PC-9 (cell line): Measurements from ENCODE around the gene RECQL5. TPM values are rescaled to one million over a fixed set of nuclear protein-coding genes. Genes with fewer than 3 reads are reported as not detected.

Experiments
- BruUV-seq: library from RNA; stranded (reverse); fragments of 400-500 nt; replicated peaks from 2 replicates; lab custom pipeline; 2021; lab: Mats Ljungman, UMichigan
- CTCF ChIA-PET: fragments of 300-600 bp; sonication (Branson Sonifier 250); formaldehyde crosslinking; loops from one replicate; lab custom pipeline; 2022; ENCODE audit warnings: antibody characterized with exemption; lab: Charles Lee
- POLR2A ChIA-PET: fragments of 300-600 bp; sonication (Branson Sonifier 250); formaldehyde crosslinking; loops from one replicate; lab custom pipeline; 2022; ENCODE audit warnings: antibody characterized with exemption; ENCODE audit not compliant: unreplicated experiment; lab: Charles Lee
- DNase-seq, 2 experiments: peaks; one replicate each; pipeline versions ENCODE4 v3.0.0 to v3.0.0-alpha.2; 2015 to 2022; ENCODE audit warnings: mixed read lengths in 1 of 2
- H2AFZ ChIP-seq: fragments of 200-600 bp; sonication (generic); 2 replicates; pipeline ENCODE4 v1.8.1; 2017; ENCODE audit warnings: antibody characterized with exemption
- H3F3A ChIP-seq: fragments of 200-600 bp; sonication (generic); 2 replicates; pipeline ENCODE4 v1.8.1; 2017; ENCODE audit warnings: antibody characterized with exemption, mild to moderate bottlenecking, low read depth; ENCODE audit not compliant: insufficient read depth
- H3K27ac ChIP-seq: fragments of 200-600 bp; sonication (generic); 2 replicates; pipeline ENCODE4 v1.6.1; 2016; ENCODE audit warnings: mixed run types
- H3K27me3 ChIP-seq: fragments of 200-600 bp; sonication (generic); 2 replicates; pipeline ENCODE4 v1.6.1; 2016; ENCODE audit warnings: low read depth, mixed run types; ENCODE audit not compliant: insufficient read depth
- H3K36me3 ChIP-seq: fragments of 200-600 bp; sonication (generic); 2 replicates; pipeline ENCODE4 v1.6.1; 2016; ENCODE audit warnings: low read depth, mixed run types
- H3K4me1 ChIP-seq: fragments of 200-600 bp; sonication (generic); replicated peaks from 2 replicates; pipeline ENCODE4 v1.6.1; 2016; ENCODE audit warnings: mixed run types; ENCODE audit not compliant: insufficient read depth
- H3K4me2 ChIP-seq: fragments of 200-600 bp; sonication (generic); 2 replicates; pipeline ENCODE4 v1.6.1; 2017; ENCODE audit warnings: mixed run types
- H3K4me3 ChIP-seq: fragments of 200-600 bp; sonication (generic); 2 replicates; pipeline ENCODE4 v1.6.1; 2016; ENCODE audit warnings: mixed run types
- H3K79me2 ChIP-seq: fragments of 200-600 bp; sonication (generic); 2 replicates; pipeline ENCODE4 v1.6.1; 2017; ENCODE audit warnings: low read depth, mixed run types
- H3K9me2 ChIP-seq: fragments of 200-600 bp; sonication (generic); 2 replicates; pipeline ENCODE4 v1.8.1; 2017; ENCODE audit warnings: mild to moderate bottlenecking; ENCODE audit not compliant: insufficient read depth
- H3K9me3 ChIP-seq: fragments of 200-600 bp; sonication (generic); 2 replicates; pipeline ENCODE4 v1.8.1; 2016; ENCODE audit warnings: low read depth; ENCODE audit not compliant: insufficient read depth
- H4K20me1 ChIP-seq: fragments of 200-600 bp; sonication (generic); 2 replicates; pipeline ENCODE4 v1.8.1; 2017; ENCODE audit not compliant: insufficient read depth
- CTCF ChIP-seq: fragments of 200-600 bp; sonication (generic); conservative IDR thresholded peaks from 2 replicates; pipeline ENCODE4 v1.6.1; 2017; ENCODE audit warnings: mixed run types, antibody characterized with exemption, mild to moderate bottlenecking, moderate library complexity
- EZH2 ChIP-seq: fragments of 200-600 bp; sonication (generic); IDR thresholded peaks from 2 replicates; pipeline ENCODE4 v1.8.0; 2017; ENCODE audit warnings: antibody characterized with exemption, low read depth
- intact Hi-C: fragments of 100-400 bp; cut with micrococcal nuclease; formaldehyde crosslinking; loops from one replicate; pipeline ENCODE4 v1.10.0; 2022; ENCODE audit not compliant: unreplicated experiment
- total RNA-seq: library from RNA; stranded (reverse); gene quantifications from 2 replicates; pipeline ENCODE4 v1.2.3, GENCODE V29; 2021

Gene RECQL5
- total RNA-seq, 1 experiment from 2014 or later: 41.0 TPM

GRCh38 chr17:75646638-75646992, 20.3 kb downstream of the RECQL5 start:
- no peaks in the 10 kb centered on the region; the same call in 1 of the 2 replicates for H3K36me3 ChIP-seq
- H3K9me3 ChIP-seq: no peaks in the 10 kb centered on the region
- TF ChIP-seq CTCF (no peak), EZH2 (no peak)
- TSS peak; percentile 70 for BruUV-seq
- no peaks in the 10 kb centered on the region for H4K20me1 ChIP-seq
- no peak for DNase-seq
- POLR2A ChIA-PET: interaction anchor here (0.6 to 1.4 kb wide), 4 partner anchors 9 to 350 kb away, joined by 3 to 7 read pairs (median 4); partner anchors contain the start of gene SMIM5
- H3F3A ChIP-seq: peaks cover 43% of the 10 kb centered on the region
- CTCF ChIA-PET: interaction anchor here (0.6 to 4.1 kb wide), 4 partner anchors 13 to 229 kb away, joined by 4 to 40 read pairs (median 11); partner anchors contain the start of gene SMIM5
- H3K9me2 ChIP-seq: no peaks in the 10 kb centered on the region
- peak overlapping the region; percentile 92 for H3K27ac ChIP-seq
- intact Hi-C loops: loop anchor here (5.0 kb wide), 2 partner anchors 44 to 114 kb away; no protein-coding TSS in a partner anchor
- H3K4me1 ChIP-seq: peaks cover 51% of the 10 kb centered on the region
- no peak overlapping the region for H3K4me3 ChIP-seq
- H3K27me3 ChIP-seq: no peaks in the 10 kb centered on the region
- 0 out of 2 replicates have a peak, but pooled peaks cover 6% of the 10 kb centered on the region for H3K79me2 ChIP-seq
- H2AFZ ChIP-seq: no peak overlapping the region
- peak overlapping the region; percentile 68 for H3K4me2 ChIP-seq

GRCh38 chr17:75645889-75646637, 20.9 kb downstream of the RECQL5 start:
- no peak for TF ChIP-seq EZH2
- TF ChIP-seq CTCF: no peak
- no peaks in the 10 kb centered on the region for H4K20me1 ChIP-seq
- H3K4me3 ChIP-seq: no peak overlapping the region
- H3F3A ChIP-seq: peaks cover 43% of the 10 kb centered on the region
- intact Hi-C loops: loop anchor here (1.0 to 5.0 kb wide), 3 partner anchors 39 to 114 kb away; no protein-coding TSS in a partner anchor
- H3K9me2 ChIP-seq: no peaks in the 10 kb centered on the region
- H2AFZ ChIP-seq: no peak overlapping the region
- POLR2A ChIA-PET: interaction anchor here (0.5 to 1.4 kb wide), 10 partner anchors 9 to 401 kb away, joined by 3 to 7 read pairs (median 4); partner anchors contain the start of gene SMIM5
- H3K27me3 ChIP-seq: no peaks in the 10 kb centered on the region
- H3K4me2 ChIP-seq: peak overlapping the region; percentile 68
- peak; percentile 84 to 85 for DNase-seq
- TSS peak; percentile 59 for BruUV-seq
- H3K4me1 ChIP-seq: peaks cover 51% of the 10 kb centered on the region
- CTCF ChIA-PET: interaction anchor here (0.6 to 4.1 kb wide), 6 partner anchors 8 to 230 kb away, joined by 3 to 40 read pairs (median 6); partner anchors contain the start of gene SMIM5
- H3K79me2 ChIP-seq: 0 out of 2 replicates have a peak, but pooled peaks cover 6% of the 10 kb centered on the region
- no peaks in the 10 kb centered on the region for H3K9me3 ChIP-seq
- no peaks in the 10 kb centered on the region; the same call in 1 of the 2 replicates for H3K36me3 ChIP-seq
- peak overlapping the region; percentile 92 for H3K27ac ChIP-seq

GRCh38 chr17:75645501-75645888, 21.5 kb downstream of the RECQL5 start:
- CTCF ChIA-PET: interaction anchor here (0.7 to 4.1 kb wide), 7 partner anchors 9 to 744 kb away, joined by 3 to 40 read pairs (median 4); partner anchors contain the start of gene SMIM5
- H3K79me2 ChIP-seq: 0 out of 2 replicates have a peak, but pooled peaks cover 6% of the 10 kb centered on the region

More at GRCh38 chr17:75645501-75645888, 21.5 kb downstream of the RECQL5 start:
- BruUV-seq: no TSS peak
- Histone ChIP-seq H3K9me2 (no peaks in the 10 kb centered on the region), H4K20me1 (no peaks in the 10 kb centered on the region), H3K27me3 (no peaks in the 10 kb centered on the region), H3K4me1 (peaks cover 52% of the 10 kb centered on the region), H2AFZ (no peak overlapping the region), H3K4me3 (no peak overlapping the region), H3K9me3 (no peaks in the 10 kb centered on the region), H3K36me3 (no peaks in the 10 kb centered on the region; the same call in 1 of the 2 replicates), H3K27ac (peak overlapping the region; percentile 92), H3F3A (peaks cover 43% of the 10 kb centered on the region), H3K4me2 (peak overlapping the region; percentile 68)
- DNase-seq: peak; percentile 90 to 100
- POLR2A ChIA-PET: interaction anchor here (0.5 to 1.4 kb wide), 9 partner anchors 12 to 401 kb away, joined by 3 to 7 read pairs (median 5); partner anchors contain the start of genes ITGB4 and SMIM5
- intact Hi-C loops: loop anchor here (1.0 to 5.0 kb wide), 3 partner anchors 40 to 113 kb away; no protein-coding TSS in a partner anchor
- TF ChIP-seq EZH2: no peak
- TF ChIP-seq CTCF: no peak
